ENCODE data around the gene FASTKD2.

Gene FASTKD2

GRCh38 chr2:206838690-206839089, 73.3 kb downstream of the FASTKD2 start:
- no peaks in the 10 kb centered on the region for H3K36me3 ChIP-seq (ENCODE audit: insufficient read depth, low read length)
- H3K27me3 ChIP-seq (ENCODE audit: insufficient read depth, low read length) = no peaks in the 10 kb centered on the region
- H3K9me3 ChIP-seq (ENCODE audit: insufficient read depth, low read depth, low read length) = peaks cover 3% of the 10 kb centered on the region; the same call in 1 of the 2 replicates
- H3K9ac ChIP-seq (ENCODE audit: low read depth, low read length) = no peak overlapping the region
- H3K27ac ChIP-seq (ENCODE audit: low read depth, low read length) = no peak overlapping the region
- H3K4me1 ChIP-seq (ENCODE audit: insufficient read depth, low read length) = no peaks in the 10 kb centered on the region; the same call in 1 of the 2 replicates
- H3K4me3 ChIP-seq (ENCODE audit: low read length) = no peak overlapping the region
- 100% methylated on average over 3 of the region's 3 CpGs for WGBS

GRCh38 chr2:206840999-206841398, 75.6 kb downstream of the FASTKD2 start:
- H3K36me3 ChIP-seq (ENCODE audit: insufficient read depth, low read length) = no peaks in the 10 kb centered on the region
- no peaks in the 10 kb centered on the region for H3K27me3 ChIP-seq (ENCODE audit: insufficient read depth, low read length)
- H3K9me3 ChIP-seq (ENCODE audit: insufficient read depth, low read depth, low read length) = no peaks in the 10 kb centered on the region
- H3K27ac ChIP-seq (ENCODE audit: low read depth, low read length) = no peak overlapping the region
- no peak overlapping the region for H3K4me3 ChIP-seq (ENCODE audit: low read length)
- H3K9ac ChIP-seq (ENCODE audit: low read depth, low read length) = no peak overlapping the region
- H3K4me1 ChIP-seq (ENCODE audit: insufficient read depth, low read length) = no peaks in the 10 kb centered on the region; the same call in 1 of the 2 replicates
- 90% methylated on average over 3 of the region's 3 CpGs for WGBS
